HG02973 (cell line): ENCODE data around the gene SH2D6.
"Not testable (repeated sequence)": the region's sequence is repeated elsewhere in the genome, so short reads cannot be mapped to it uniquely, and the experiment has no call there.

Experiments used
- ATAC-seq: cut with Tn5 transposase; IDR thresholded peaks from one replicate; pipeline ENCODE4 v1.9.1; 2021; ENCODE audit warnings: moderate library complexity; ENCODE audit not compliant: unreplicated experiment

SH2D6 gene

DNA sequence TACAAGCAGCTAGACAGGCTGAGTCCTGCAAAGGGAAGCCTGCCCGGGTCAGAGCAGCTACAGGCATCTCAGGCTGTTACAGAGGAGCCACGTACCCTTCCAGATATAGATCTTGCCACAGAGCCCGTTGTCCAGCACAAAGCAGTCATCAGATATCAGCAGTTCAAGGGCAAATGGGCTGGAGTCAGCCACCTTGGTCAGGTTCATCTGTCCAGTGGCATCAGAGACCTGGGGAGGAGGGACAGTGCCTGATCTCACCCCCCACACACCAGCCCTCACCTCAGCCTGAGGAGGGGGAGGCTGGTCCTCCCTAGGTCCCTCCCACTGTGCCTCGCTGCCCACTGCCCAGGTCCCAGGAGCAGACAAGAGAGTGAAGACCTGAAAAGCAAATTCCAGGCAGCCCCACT is 20.6 kb upstream of the SH2D6 start:
- no peak for ATAC-seq

DNA sequence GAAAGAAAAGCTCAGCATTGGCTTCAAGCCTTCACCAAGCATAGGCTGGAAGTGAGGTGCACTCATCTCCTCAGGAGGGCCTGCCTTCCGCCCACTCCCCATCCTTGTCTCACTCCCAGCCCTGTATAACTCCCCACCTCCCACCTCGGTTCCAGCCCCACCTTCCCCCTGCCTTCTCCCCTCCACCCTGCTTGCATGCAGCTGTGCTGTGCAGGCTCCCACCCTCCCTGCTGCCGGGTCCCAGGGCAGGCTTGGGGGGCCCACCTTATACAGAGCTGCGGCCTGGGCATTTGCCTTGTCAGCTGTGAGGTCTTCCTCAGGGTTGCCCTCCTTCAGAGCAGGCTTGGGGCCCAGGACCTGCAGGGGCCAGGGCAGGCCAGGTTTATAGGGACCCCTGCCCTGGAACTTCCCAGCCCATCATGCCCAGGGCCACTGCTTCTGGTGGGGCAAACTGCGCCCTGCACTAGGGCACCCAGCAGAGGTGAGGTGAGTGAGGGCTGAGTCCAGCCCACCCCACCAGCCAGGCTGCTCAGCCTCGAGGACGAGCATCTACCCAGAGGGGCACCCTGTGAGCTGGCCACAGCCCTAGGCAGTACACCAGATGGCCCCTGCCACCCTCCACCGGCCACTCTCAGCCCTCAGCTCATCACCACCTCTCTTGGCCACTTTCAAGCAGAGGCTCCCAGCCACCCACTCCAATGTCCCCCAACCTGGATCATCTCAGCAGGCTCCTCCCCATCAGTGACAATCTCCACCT is 19.9 kb upstream of the SH2D6 start:
- no peak for ATAC-seq

DNA sequence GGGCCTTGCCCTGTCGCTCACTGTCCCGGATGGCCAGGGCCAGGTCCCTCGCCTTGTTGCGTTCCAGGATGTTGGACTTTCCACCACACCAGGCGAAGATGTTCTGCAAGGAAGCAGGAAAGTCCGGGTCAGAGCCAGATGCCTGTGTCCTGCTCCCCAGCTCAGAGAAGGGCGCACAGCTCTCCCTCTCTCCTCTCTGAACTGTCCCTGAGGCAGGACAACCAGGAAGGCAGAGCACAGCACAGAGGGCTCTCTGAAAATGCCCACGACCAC is 19.4 kb upstream of the SH2D6 start:
- no peak for ATAC-seq

DNA sequence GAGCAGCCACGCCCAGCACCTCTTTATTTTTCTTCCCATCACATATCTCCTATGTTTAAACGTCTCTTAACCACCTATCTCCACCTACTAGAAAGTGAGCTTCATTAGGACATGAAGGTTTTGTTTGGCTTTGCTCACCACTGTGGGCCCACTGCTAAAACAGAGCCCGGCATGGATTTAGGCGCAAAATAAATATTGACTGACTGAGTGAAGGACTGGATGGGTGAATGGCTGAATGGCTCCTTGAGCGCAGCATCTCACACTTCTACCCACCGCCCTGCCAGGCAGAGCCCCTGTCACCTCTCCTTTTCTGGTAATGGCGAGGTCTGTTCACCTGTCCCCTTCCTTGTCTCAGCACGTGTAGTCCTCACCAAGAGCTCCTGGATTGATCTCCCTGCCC is 18.5 kb upstream of the SH2D6 start:
- ATAC-seq: no peak

DNA sequence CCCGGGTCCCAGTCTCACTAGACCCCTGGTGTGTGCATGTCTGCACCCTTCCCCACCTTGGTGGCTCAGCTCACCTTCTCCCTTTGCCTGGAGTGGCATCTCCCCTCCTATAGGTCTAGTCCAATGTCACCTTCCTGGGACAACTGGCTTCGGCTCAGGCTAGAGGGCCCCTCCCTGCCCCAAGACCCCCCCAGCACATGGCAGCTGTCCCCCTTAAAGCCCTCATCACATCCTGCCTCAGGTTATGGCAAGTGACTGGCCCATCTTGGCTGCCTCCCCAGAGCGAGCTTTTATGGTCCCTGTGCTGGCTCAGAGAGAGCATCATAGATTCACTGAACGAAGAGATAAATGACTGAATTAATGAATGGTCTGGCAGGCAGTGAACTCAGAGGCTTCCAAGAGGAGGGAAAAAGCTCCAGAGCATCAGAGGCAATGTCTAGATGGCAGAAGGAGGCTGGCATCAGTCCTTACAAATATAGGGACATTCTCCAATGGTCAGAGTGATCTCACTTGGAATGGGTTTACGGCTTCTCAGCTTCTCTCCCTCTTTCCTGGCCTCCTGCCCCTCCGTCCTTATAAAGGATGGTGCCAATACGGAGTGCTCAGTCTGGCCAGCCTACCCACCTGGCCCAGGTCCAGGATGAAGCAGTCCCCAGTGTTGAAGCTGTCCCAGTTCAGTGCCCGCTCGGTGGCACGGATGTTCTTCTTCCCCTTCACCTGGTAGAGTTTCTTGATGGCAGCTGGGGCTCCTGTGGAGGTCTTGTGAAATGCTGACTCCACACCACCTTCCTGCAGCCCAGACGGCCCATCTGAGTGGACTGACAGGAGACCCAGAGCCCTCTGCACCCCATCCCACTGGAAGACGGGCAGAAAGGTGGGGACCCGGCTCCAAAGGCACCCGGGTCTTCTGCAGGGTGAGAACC is 17.7 kb upstream of the SH2D6 start:
- ATAC-seq: no peak

DNA sequence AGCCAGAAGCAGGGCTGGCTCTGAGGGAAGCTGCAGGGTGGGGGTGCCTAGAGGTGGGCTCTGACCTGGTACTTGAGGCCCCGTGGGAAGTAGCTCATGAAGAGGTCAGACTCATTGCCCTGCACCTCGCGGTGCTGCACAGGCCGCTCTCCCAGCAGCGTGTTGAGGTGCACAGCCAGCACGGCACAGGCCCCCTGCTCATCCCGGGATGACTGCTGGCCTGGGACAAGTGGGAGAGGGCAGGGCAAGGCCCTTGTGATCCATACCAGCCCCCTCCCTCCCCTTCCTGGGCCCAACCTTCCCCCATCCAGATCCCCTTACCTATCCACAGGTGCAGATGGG is 17.1 kb upstream of the SH2D6 start:
- no peak for ATAC-seq

DNA sequence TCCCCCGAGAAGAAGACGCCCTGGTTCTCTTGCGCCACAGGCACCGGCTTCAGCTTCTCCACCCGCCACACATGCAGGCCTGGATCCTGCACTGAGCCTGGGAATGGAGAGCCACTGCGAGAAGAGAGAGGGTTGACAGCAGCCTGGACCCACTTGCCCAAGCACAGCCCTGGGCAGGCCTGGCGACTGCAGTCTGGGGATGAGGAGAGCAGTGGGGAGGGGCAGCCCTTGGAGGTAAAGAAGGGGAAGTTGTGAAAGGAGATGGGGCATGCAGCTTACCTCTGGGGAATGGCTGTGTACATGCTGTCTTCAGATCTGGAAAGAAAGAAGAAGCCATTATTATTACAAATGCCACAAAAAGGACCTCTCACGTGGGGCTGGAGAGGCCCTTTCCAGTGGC is 16.7 kb upstream of the SH2D6 start:
- ATAC-seq: no peak

DNA sequence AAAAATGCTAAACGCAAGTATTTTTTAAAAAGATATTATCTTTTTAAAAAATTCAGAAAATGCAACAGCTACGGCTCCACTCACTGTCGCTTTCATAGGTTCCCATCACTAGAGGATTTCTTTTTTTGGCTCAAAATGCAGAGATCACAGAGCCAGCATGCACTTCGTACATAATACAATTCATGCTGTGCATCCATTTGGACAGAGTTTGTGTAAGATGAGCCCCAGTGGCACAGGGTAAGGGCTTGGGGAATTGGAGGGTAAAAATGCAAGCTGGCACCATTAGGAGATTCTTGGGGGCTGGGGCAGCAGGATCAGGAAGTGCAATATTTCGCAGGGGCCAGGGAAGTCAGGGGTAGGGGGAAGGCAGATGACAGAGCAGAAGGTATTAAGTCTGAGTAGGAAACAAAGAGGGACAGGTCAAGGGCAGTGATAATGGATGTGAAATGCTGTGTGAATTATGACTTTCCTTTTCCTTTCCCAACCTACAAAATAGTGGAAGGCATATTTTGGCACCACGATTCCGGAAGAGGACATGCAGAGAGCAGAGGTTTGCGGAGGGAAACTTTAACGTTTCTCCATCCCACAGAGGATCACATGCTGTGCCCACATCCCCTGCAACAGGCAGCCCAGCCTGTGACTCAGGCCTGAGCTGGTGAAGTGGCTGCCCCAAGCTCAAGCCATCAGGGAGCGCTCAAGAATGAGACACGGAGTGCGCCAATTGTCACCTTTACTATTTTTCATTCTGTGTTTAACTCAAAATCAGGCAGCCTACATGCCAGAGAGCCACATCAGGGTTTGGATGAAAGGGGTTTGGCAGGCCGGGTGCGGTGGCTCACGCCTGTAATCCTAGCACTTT is 13.1 kb upstream of the SH2D6 start:
- peak; percentile 42 for ATAC-seq

DNA sequence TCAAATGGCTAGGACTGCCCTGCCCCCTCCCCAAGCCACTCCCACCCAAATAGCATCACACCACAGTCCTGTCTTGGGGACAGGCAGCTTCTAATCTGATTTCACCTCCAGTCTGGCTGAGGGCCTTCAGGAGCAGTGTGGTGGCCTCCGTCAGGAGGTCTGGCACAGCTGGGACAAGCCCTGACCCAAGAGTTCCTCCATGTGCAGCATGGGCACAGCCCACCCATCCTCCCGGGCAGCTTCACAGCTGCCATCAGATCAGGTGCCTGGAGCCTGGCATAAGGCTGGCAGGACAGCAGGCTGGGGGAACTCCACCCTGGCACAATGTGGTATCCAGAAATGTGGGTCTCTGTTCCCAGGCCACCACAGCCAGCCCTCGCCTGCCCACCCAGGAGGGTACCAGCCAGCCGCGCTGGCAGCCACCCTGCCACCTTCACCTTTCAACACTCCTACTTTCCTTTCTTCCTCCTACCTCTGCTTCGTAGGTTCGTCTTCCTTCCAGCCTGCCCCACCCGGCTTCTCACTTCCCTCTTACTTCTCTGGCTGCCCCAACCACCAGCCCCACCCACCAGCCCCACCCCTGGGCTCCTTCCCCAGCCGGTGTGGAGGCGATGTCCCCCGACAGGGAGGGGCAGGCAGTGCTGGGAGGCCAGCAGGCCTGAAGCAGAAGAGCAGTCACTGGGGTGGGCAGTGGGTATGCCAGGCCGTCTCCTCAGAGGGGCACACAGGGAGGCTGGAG is 8.5 kb upstream of the SH2D6 start, which contains the start of gene CAPG:
TSS of gene CAPG (minus strand) at position 522 of the 739 bp plus-strand sequence. CDS start 8,221 bp downstream, outside the sequence.
- peak; percentile 52 for ATAC-seq

DNA sequence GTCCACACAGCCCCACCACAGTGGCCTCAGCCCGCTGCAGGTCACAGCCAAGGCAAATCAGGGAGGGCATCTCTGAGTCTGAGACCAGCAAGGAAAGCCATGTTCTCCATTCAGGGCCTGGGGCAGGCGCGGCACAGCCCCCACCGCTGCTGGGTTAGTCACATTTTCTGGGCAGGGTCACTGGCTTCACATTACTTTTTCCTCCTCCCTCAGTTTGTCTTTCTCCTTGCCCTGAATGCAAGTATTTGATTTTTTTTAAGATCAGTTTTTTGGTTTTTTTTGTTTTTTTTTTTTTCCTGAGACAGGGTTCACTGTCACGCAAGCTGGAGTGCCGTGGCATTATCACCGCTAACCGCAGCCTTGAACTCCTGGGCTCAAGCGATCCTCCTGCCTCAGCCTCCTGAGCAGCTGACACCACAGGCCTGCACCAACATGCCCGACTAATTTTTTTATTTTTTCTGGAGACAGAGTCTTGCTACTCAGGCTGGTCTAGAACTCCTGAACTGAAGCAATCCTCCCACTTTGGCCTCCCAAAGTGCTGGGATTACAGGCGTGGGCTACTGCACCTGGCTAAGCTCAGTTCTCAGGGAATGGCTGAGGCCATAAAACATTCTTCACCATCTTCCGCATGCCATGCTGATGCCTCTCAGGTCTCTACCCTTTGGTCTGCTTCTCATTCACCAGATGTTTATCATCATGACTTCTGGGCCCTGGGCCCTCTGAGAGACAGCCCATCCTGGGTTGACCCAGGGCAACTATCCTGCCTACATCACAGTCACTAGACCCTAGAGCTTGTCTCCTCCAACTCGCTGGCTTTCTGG is 7.7 kb upstream of the SH2D6 start:
- ATAC-seq: no peak

DNA sequence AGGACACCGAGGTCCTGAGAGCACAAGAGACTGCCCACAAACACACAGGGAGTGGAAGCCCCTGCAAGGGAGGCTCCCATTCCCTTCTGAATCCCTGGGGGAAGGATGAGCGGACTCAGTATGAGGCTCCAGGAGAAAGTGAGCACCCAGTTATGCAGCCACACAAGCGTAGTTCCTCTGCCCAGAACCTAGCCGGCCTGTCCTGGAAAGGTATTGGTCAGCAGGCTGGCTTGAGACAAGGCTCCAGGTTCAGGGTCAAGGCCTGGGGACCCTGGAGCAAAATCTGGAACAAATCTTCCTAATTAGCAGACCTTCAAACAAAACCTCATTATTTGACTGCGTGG is 7.1 kb upstream of the SH2D6 start:
- no peak for ATAC-seq

DNA sequence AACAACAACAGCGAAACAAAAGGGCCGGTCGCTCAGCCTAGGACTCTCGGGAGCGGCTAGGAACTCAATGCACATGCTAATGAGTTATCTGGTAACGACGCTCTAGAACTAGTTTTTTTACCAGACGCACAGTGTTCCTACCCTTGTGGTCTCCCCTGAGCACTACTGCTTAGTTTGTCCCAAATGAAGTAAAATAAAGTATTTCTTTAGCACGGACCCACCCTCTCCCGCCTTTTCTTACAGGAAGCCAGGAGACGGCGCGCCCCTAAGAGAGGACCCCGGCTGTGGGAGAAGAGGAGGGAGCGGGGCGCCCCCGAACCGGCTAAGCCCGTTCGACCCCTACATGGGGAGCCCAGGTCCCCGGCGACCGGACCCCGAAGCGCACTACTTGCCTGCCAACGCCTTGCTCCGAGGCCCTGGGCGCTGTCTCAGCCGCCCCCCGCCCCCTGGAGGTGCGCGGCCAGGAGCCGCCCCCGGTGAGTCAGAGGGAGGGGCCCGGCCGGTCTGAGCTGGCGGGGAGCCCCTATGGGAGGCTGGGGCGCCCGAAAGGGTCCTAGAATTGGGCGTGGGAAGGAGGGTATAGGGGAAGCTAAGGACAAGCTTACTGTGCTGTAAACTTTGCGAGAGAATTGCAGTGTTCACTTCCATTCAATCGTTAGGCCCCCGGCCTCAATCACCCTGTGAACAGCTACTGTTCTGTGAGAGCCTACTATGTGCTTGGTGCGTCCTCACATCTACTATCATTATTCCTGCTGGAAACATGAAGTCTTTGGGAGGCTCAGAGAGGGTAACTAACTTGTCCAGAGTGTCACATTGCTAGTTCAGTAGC is 4.7 kb upstream of the SH2D6 start:
- ATAC-seq: no peak

DNA sequence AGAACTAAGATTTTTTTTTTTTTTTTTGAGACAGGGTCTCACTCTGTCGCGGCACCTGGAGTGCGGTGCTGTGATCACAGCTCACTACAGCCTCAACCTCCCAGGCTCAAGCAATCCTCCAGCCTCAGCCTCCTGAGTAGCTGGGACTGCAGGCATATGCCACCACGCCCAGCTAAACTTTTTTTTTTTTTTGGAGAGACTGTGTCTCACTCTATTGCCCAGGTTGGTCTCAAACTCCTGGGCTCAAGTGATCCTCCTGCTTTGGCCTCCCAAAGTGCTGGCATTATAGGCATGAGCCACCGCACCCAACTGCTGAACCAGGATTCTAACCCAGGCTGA is 4.1 kb upstream of the SH2D6 start:
- not testable (repeated sequence) for ATAC-seq

DNA sequence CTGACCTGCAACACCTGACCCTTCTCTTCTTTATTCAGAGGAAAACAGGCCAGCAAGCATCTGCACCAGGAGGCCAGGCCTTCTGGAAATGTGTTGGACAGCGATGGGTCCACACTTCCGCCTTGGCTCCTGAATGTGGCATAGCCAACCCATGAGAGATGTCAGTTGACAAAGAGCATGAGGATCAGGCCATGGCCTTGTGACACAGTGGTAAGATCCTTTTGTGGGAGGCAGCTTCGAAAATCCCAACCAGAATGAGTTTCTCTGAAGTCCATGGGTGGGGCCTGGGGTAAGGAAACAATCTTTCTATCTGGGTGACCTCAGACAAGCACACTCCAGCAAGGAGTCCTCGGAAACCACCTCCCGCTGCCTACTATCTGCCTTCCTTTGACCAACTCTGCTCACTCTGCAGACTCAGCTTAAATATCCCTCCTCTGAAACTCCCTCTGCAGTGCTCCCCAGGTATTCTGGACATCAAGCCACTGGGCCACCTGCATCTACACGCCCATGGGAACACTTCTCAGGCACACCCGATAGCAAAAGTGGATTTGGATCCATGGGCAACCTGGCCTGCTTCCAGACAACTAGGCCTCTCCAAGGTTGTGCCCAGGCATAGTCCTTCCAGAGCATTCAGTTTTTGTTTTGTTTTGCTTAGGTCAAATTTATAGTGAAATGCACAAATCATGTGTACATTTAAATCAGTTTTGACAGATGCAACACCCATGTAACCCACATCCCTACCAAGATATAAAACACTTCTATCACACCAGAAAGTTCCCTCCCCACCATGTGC is 3.6 kb upstream of the SH2D6 start:
- ATAC-seq: no peak

DNA sequence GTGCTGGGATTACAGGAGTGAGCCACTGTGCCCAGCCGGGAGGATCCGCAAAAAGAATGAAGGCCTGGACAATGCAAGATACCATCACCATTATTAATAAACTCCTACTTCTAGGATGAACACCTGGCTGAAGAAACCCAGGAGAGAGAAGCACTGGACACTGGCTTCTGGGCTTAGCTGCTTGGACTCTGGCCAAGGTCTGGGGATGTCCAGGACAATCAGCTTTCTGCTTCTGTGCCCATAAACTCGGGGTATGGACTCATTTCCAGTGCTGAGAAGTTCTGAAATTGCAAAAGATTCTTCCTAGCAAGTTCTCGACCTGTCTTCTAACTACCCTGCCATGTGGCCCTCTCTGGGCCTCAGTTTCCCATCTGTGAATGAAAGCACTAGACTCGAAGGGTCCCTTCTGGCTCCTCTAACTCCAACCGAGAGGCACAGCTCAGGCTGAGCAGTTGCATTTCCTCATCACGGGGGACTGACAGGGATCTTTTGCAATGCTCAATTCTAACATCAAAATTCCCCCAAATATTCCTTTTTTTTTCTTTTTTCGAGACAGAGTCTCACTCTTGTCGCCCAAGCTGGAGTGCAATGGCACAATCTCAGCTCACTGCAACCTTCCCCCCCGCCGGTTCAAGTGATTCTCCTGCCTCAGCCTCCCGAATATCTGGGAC is 2.4 kb upstream of the SH2D6 start:
- ATAC-seq: no peak

DNA sequence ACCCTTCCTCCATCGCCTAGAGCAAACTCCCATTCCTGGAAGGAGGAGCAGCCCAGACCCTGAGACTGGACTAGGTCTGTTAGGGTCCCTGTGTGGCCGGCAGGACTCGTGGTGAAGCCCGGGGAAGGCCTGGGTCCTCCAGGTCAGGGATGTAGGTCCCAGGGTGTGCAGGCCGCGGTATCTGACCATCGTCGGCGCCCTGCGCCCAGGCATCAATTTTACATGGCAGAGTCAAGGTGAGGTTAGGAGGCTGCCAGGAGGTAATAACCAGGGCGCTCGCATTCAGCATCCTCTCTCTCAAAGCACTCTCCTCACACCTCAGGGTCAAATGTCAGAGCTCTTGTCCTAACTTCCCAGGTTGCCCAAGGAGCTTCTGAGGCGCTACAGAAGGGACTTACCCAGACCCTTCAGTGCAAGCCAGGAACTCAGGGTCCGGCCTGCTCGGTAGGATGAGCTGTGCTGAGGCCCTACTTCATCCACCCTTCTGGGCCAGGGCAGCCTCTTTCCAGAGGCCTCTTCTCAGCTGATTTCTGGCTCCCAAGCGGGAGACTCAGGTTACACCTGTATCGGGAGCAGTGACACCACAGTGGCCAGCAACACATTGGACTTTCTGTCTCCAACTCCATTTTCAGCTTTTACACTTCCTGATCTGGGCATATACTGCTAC is 628 bp downstream of the SH2D6 start:
- peak; percentile 2 for ATAC-seq

DNA sequence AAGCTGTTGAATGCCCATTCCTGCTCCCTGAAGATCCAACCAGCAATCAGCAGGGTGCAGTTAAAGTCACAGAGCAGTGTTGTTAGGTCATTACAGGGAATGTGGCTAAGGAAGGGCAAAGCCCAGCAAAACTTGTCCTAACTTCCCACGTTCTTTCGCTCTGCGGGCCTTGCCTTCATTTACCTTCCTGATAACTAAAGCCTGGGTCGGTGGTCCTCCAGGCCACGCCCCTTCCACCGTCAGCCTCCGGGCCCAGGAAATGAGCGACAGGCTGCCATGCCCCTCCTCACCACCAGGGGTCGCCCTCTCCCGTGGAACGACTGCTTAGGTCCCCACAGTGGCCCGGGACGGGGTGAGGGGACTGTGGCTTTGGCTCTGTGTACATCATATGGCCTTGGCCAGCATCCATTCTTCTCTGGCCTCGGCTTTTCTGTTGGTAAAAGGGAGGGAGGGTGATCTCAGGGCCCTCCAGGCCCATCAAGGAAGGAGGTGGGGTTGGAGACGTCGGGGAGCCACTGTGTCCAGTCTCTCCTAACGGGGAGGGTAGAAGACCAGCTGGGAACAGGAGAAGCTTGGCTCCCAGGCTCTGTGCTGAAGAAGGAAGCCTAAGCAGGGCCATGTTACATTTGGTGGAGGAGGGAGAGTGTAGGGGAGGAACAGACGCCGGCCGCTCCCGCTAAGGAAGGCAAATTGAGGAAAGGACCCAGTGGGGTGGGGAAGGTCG is 2.2 kb downstream of the SH2D6 start:
- peak; percentile 65 for ATAC-seq
